ENCODE data around the gene MSL1. TPM values are rescaled to one million over a fixed set of nuclear protein-coding genes. Genes with fewer than 3 reads are reported as not detected.

MSL1 gene
- total and polyA plus RNA-seq, 9 of the 15 experiments (the other 6 are each of a cell fraction or from before 2014, with no cell fraction given) = 13.8 to 120 (median 61.9) TPM

GRCh38 chr17:40100669-40101366 lies 21.0 kb upstream of the MSL1 start (continued):
- TF ChIP-seq, protein P1, sequence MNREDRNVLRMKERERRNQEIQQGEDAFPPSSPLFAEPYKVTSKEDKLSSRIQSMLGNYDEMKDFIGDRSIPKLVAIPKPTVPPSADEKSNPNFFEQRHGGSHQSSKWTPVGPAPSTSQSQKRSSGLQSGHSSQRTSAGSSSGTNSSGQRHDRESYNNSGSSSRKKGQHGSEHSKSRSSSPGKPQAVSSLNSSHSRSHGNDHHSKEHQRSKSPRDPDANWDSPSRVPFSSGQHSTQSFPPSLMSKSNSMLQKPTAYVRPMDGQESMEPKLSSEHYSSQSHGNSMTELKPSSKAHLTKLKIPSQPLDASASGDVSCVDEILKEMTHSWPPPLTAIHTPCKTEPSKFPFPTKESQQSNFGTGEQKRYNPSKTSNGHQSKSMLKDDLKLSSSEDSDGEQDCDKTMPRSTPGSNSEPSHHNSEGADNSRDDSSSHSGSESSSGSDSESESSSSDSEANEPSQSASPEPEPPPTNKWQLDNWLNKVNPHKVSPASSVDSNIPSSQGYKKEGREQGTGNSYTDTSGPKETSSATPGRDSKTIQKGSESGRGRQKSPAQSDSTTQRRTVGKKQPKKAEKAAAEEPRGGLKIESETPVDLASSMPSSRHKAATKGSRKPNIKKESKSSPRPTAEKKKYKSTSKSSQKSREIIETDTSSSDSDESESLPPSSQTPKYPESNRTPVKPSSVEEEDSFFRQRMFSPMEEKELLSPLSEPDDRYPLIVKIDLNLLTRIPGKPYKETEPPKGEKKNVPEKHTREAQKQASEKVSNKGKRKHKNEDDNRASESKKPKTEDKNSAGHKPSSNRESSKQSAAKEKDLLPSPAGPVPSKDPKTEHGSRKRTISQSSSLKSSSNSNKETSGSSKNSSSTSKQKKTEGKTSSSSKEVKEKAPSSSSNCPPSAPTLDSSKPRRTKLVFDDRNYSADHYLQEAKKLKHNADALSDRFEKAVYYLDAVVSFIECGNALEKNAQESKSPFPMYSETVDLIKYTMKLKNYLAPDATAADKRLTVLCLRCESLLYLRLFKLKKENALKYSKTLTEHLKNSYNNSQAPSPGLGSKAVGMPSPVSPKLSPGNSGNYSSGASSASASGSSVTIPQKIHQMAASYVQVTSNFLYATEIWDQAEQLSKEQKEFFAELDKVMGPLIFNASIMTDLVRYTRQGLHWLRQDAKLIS (CRISPR knock-in tag; IDR thresholded peaks at IDR 0.05) = no peak
- TF ChIP-seq ZNF431 (CRISPR knock-in tag; IDR thresholded peaks at IDR 0.05) = 0 out of 2 replicates have a peak, but pooled peaks have one; percentile 41
- peak; percentile 99 for TF ChIP-seq MGA (IDR thresholded peaks at IDR 0.05)
- TF ChIP-seq KAT2B (IDR thresholded peaks at IDR 0.05; ENCODE audit: low read depth, low read length) = no peak
- TF ChIP-seq KDM2B (CRISPR knock-in tag; IDR thresholded peaks at IDR 0.05) = no peak
- no peak for TF ChIP-seq ZNF408 (CRISPR knock-in tag; IDR thresholded peaks at IDR 0.05; ENCODE audit: low read depth)
- TF ChIP-seq PHF8 (IDR thresholded peaks at IDR 0.05; ENCODE audit: borderline replicate concordance, low read length) = peak; percentile 51; the same call in 1 of the 2 replicates
- TF ChIP-seq CREB1 (IDR thresholded peaks at IDR 0.05) = no peak; the same call in 1 of the 2 replicates
- no peak for TF ChIP-seq CREB1 (CRISPR knock-in tag; IDR thresholded peaks at IDR 0.05)
- TF ChIP-seq HDAC1 (IDR thresholded peaks at IDR 0.05) = no peak
- no peak for TF ChIP-seq ID3 (CRISPR knock-in tag; IDR thresholded peaks at IDR 0.05)
- TF ChIP-seq ID3 (tag; IDR thresholded peaks at IDR 0.05) = no peak
